Right atrium auricular region (tissue), 2 donors: ENCODE data around the gene TMED7. TPM values are rescaled to one million over a fixed set of nuclear protein-coding genes. Genes with fewer than 3 reads are reported as not detected.

Source experiments
- DNase-seq: peaks from one replicate; pipeline ENCODE4 v3.0.0-alpha.2; 2019; ENCODE audit warnings: low spot score
- H3K27ac ChIP-seq, 2 donors: fragments of 200-600 bp; sonication (generic); 1 replicate in 1 of 2; 2 replicates in 1 of 2; pipeline ENCODE4 v1.5.1; 2016 to 2019
- H3K27me3 ChIP-seq, 2 donors: fragments of 200-600 bp; sonication (generic); one replicate each; pipeline versions ENCODE4 v1.5.1 to v1.6.0; 2017 to 2019
- H3K36me3 ChIP-seq: fragments of 200-600 bp; sonication (generic); one replicate; pipeline ENCODE4 v1.5.1; 2016
- H3K4me1 ChIP-seq, 2 donors: fragments of 200-600 bp; sonication (generic); one replicate each; pipeline versions ENCODE4 v1.5.1 to v1.6.0; 2017 to 2019
- H3K4me3 ChIP-seq, 2 donors: fragments of 200-600 bp; sonication (generic); 1 replicate in 1 of 2; 2 replicates in 1 of 2; pipeline ENCODE4 v1.5.1; 2017 to 2019; ENCODE audit warnings: mild to moderate bottlenecking in 1 of 2, moderate library complexity in 1 of 2
- H3K9me3 ChIP-seq, 2 donors: fragments of 200-600 bp; sonication (generic); one replicate each; pipeline ENCODE4 v1.5.1; 2019
- total RNA-seq, 2 donors: library from RNA; depleted of rRNA; stranded (reverse); fragments of >200 nt; gene quantifications; one replicate each; pipeline ENCODE4 v1.1.0, GENCODE V29; 2016
- TF ChIP-seq, protein P1 (sequence below), 2 donors: fragments of 200-600 bp; sonication (generic); IDR thresholded peaks; one replicate each; pipeline ENCODE4 v1.5.1; 2019; ENCODE audit warnings: antibody characterized with exemption in 2 of 2

Gene TMED7
- total RNA-seq, 2 donors from 2014 or later, result 70.2 to 101 TPM

DNA sequence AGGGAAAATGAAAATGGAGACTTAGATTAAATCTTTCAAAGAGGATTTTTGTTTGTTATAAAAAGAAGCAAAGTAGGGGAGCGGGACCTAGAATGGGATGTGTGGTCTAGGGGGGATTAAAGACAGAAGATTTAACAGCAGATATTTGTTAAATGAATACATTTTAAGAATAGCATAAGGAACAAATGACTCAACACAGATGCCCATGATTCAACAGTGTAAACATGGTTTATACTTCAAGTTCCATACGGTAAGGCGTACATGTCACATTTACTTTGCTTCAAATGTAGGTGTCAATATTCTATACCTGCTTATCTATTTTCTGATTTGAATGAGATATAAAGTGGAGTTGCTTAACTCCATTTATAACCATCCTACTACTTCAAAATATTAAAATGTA is 25.1 kb downstream of the TMED7 start:
- Histone ChIP-seq H3K9me3 (no peaks in the 10 kb centered on the region), H3K27me3 (no peaks in the 10 kb centered on the region), H3K4me3 (peak overlapping the region in 1 of 2 donors; percentile 95), H3K36me3 (no peaks in the 10 kb centered on the region), H3K27ac (peak overlapping the region in 1 of 2 donors; percentile 47), H3K4me1 (peaks cover 0 to 36% of the 10 kb centered on the region in 2 donors)
- TF ChIP-seq, protein P1, sequence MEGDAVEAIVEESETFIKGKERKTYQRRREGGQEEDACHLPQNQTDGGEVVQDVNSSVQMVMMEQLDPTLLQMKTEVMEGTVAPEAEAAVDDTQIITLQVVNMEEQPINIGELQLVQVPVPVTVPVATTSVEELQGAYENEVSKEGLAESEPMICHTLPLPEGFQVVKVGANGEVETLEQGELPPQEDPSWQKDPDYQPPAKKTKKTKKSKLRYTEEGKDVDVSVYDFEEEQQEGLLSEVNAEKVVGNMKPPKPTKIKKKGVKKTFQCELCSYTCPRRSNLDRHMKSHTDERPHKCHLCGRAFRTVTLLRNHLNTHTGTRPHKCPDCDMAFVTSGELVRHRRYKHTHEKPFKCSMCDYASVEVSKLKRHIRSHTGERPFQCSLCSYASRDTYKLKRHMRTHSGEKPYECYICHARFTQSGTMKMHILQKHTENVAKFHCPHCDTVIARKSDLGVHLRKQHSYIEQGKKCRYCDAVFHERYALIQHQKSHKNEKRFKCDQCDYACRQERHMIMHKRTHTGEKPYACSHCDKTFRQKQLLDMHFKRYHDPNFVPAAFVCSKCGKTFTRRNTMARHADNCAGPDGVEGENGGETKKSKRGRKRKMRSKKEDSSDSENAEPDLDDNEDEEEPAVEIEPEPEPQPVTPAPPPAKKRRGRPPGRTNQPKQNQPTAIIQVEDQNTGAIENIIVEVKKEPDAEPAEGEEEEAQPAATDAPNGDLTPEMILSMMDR (IDR thresholded peaks at IDR 0.05), result no peak
- DNase-seq, result no peak

DNA sequence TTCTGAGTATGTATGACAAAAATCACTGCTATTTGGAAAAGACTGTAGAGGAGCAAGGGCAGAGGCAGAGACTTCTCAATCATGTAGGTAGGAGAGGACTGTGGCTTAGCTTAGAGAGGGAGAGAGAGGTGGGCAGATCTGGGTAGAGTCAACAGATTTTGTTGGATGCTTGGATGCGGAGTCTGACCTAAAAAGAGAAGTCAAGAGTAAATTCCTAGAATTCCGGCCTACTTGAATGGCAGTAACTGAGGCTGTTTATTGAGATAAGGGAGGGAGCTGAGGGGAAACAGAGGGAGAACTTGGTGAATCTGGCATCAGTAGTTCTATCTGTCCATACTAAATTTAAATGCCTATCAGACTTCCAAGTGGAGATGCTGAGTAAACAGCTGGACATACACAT is 25.9 kb downstream of the TMED7 start:
- DNase-seq, result no peak
- Histone ChIP-seq H3K36me3 (no peaks in the 10 kb centered on the region), H3K4me3 (no peak overlapping the region), H3K27ac (peak overlapping the region; percentile 9 to 47), H3K9me3 (no peaks in the 10 kb centered on the region), H3K27me3 (no peaks in the 10 kb centered on the region), H3K4me1 (peaks cover 0 to 36% of the 10 kb centered on the region in 2 donors)
- TF ChIP-seq, protein P1 (IDR thresholded peaks at IDR 0.05), result no peak

DNA sequence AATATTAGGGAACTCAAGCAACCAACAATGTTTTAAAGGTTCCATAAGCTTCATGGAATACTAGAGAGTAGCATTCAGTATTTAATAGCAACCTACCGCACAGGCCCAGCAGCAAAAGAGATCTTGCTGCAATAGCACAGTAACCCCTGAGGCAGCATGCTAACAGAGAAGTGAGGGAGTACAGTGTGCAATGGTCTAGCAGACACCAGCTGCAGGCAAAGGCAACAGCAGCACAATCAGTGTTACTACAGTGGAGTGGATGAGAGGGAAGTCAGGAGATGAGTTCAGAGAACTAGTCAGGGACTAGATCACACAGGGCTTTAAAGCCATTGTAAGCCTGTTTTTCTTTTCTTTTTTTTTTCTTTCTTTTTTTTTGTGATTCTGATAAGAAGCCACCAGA is 26.3 kb downstream of the TMED7 start:
- Histone ChIP-seq H3K4me1 (peaks cover 0 to 36% of the 10 kb centered on the region in 2 donors), H3K27ac (peak overlapping the region; percentile 9 to 47), H3K36me3 (no peaks in the 10 kb centered on the region), H3K4me3 (no peak overlapping the region), H3K27me3 (no peaks in the 10 kb centered on the region), H3K9me3 (no peaks in the 10 kb centered on the region)
- no peak for DNase-seq
- TF ChIP-seq, protein P1 (IDR thresholded peaks at IDR 0.05), result no peak

DNA sequence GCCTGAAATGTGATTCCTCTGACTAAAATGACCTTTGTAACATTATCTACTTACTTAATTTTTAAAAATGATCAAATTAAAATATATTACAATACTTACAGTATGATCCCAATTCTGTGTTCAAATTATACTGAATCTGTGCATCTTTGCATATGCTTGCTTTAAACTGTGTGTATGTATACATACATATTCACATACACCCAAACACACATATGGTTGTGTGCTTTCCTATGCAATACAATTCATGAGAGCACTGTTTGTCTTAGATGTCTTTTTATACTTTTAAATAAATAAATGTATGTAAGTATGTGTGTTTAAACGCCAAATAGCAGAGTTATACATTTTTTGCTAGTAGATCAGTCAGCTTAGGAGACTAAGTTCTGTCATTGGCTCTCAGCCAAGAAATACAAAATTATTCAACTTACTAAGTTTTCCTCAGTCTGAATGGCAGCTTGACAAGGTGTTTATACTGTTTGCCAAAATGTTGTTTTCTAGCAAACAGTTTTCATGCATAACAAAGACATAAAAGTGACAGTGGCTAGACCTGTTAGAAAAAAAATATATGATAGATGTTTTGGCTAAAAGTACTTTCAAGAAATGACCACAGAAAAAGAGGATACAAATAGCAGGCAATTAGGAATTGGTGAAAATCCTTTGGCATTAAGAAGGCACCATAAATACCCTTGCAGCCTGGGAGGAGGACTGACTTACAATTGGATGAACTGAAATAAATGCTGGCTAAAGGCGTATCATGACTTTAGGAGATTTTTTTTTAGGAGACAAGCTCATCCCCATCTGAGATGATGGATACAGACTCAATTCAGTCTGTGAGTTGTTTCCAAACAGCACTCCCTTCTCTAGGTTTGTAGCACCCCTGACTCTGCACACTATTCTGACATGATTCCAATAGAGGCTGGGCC is 31.4 kb downstream of the TMED7 start:
- no peaks in the 10 kb centered on the region for H3K36me3 ChIP-seq
- TF ChIP-seq, protein P1 (IDR thresholded peaks at IDR 0.05), result no peak
- no peaks in the 10 kb centered on the region for H3K9me3 ChIP-seq
- no peak overlapping the region for H3K4me3 ChIP-seq
- DNase-seq, result no peak
- no peak overlapping the region for H3K27ac ChIP-seq
- H3K4me1 ChIP-seq, result peaks cover 0 to 17% of the 10 kb centered on the region in 2 donors
- H3K27me3 ChIP-seq, result no peaks in the 10 kb centered on the region

DNA sequence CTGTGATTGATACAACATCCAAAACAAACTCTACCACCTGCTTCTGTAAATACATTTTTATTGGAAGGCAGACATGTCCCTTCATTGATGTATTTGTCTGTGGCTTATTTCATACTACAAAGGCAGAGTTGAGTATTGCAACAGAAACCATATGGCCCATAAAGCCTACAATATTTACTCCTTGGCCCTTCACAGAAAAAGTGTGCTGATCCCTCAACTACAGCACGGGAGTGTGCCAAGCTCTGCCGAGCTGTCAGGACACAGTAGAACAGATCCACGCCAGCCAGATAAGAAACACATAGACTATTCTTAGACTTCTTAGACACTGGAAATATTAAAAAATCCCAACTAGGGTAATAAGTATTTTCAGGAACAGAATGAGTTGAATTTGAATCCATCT is 36.8 kb downstream of the TMED7 start:
- Histone ChIP-seq H3K4me1 (peaks cover 0 to 17% of the 10 kb centered on the region in 2 donors), H3K27ac (peak overlapping the region; percentile 27 to 45), H3K9me3 (no peaks in the 10 kb centered on the region), H3K27me3 (no peaks in the 10 kb centered on the region), H3K36me3 (no peaks in the 10 kb centered on the region), H3K4me3 (no peak overlapping the region)
- no peak for DNase-seq
- TF ChIP-seq, protein P1 (IDR thresholded peaks at IDR 0.05), result no peak
